ENCODE results near the gene TSKS.

TSKS gene

DNA sequence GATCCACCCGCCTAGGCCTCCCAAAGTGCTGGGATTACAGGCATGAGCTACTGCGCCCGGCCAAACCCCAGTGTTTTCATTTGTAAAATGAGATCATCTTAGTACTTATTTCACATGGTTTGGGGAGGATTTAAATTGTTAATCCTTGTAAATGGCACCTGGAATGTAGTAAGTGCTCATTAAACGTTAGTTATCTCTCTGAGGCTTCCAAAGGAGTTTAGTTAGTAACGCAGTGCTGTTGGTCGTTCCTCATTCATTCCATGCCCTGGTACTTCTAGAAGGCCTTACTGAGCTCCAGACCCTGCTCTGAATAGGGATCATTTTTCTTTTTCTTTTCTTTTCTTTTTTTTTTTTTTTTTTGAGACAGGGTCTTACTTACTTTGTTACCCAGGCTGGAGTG is 67.0 kb downstream of the TSKS start:
- ATAC-seq, result no peak
- Mint-ChIP-seq H3K4me1 (peaks cover 5% of the 10 kb centered on the region), H3K27me3 (peaks cover 14% of the 10 kb centered on the region), H3K36me3 (ENCODE audit: low read depth) (no peaks in the 10 kb centered on the region), H3K4me3 (no peak overlapping the region), H3K9me3 (no peaks in the 10 kb centered on the region), H3K27ac (no peak overlapping the region)
- DNase-seq, result no peak

DNA sequence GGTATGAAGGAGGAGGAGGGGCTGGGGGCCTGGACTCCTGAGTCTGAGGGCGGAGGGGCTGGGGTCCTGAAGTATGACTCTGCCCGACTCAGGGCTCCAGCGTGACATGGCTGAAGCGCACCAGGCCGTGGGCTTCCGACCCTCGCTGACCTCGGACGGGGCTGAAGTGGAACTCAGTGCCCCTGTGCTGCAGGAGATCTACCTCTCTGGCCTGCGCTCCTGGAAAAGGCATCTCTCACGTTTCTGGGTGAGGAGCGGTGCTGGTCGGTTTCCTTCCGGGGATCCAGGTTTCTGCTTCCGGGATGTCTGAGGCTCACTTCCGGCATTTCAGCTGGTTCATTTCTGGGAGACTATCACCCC is 71.0 kb downstream of the TSKS start:
- DNase-seq, result no peak
- Mint-ChIP-seq H3K27me3 (peaks cover 21% of the 10 kb centered on the region), H3K4me1 (peaks cover 23% of the 10 kb centered on the region), H3K27ac (no peak overlapping the region), H3K9me3 (no peaks in the 10 kb centered on the region), H3K36me3 (ENCODE audit: low read depth) (peaks cover 14% of the 10 kb centered on the region), H3K4me3 (no peak overlapping the region)
- no peak for ATAC-seq

DNA sequence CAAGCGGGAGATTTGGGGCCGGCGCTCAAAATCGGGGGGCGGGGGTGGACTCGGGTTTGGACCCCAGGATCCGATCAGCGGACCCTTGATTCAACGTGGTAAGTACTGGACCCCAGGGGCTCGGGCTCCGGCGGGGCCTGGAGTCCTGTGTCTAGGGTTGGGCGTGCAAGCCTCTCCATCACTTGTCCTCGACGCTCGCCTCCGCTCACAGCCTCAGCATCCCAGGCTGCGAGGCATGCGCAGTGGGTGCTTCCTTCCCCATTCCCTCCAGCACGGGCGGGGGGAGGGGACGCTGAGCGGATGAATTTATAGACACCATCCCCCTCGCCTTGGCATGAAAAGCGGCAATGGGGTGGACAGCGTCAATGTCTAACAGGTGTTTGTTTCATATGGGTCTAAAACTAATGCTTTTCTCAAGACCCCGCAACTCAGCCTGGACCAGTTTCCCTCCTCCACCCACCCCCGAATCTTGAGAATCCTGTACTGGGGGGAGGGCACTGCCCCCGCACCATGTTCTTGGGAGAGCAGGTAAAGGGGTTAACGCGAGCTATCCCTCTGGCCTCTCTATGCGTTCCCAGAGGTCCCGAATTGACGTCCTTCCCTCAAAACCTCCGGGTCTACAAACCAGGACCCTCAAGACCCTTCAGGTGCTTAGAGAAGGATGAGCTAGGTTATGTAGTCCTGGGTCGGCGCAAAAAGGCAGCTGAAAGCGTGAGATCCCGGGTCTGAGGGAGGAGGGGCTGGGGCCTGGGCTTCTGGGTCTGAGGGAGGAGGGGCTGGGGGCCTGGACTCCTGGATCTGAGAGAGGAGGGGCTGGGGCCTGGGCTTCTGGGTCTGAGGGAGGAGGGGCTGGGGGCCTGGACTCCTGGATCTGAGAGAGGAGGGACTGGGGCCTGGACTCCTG is 71.6 kb downstream of the TSKS start:
- peaks cover 23% of the 10 kb centered on the region for H3K4me1 Mint-ChIP-seq
- H3K9me3 Mint-ChIP-seq, result no peaks in the 10 kb centered on the region
- peak; percentile 46 for DNase-seq
- no peak overlapping the region for H3K27ac Mint-ChIP-seq
- H3K27me3 Mint-ChIP-seq, result peaks cover 21% of the 10 kb centered on the region
- H3K4me3 Mint-ChIP-seq, result peak overlapping the region; percentile 60
- peak; percentile 11 for ATAC-seq
- peaks cover 17% of the 10 kb centered on the region for H3K36me3 Mint-ChIP-seq (ENCODE audit: low read depth)

DNA sequence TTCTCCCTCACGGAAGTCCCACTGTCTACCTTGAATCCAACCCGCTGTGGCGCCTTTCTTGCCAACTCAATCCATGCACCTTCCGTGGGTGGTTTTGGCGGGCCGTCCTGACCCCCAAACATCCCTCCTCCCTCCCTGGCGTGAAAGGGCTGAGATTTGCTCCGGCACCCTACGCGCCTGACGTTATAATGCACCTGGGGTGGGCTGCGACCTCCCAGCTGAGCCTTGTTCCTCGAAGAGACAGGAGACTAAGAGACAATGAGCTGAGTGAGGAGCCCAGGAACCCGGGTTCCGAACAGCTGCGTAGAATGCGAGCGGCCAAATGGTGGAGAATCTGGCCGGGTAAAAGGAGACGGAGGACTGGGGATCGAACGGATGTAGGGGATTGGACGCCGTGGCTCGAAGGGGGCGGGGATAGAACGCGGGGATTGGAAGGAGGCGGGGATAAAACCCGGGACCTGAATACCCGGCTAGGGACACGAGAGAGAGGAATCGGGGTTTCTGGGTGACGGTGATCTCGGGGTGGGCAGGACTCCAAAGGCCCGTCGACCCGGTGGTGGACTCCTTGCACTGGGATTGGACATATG is 72.4 kb downstream of the TSKS start, which contains the start of gene CPT1C:
TSS of gene CPT1C (plus strand) at position 461 of the 587 bp plus-strand sequence. CDS start 1,137 bp downstream, outside the sequence.
- Mint-ChIP-seq H3K27ac (peak within 1 kb of the TSS; percentile 52), H3K4me3 (peak within 1 kb of the TSS; percentile 60), H3K9me3 (no peaks in the 10 kb centered on the region), H3K4me1 (peaks cover 23% of the 10 kb centered on the region), H3K27me3 (peaks cover 21% of the 10 kb centered on the region), H3K36me3 (ENCODE audit: low read depth) (peaks cover 18% of the 10 kb centered on the region)
- DNase-seq, result peak; percentile 66
- peak; percentile 41 for ATAC-seq

DNA sequence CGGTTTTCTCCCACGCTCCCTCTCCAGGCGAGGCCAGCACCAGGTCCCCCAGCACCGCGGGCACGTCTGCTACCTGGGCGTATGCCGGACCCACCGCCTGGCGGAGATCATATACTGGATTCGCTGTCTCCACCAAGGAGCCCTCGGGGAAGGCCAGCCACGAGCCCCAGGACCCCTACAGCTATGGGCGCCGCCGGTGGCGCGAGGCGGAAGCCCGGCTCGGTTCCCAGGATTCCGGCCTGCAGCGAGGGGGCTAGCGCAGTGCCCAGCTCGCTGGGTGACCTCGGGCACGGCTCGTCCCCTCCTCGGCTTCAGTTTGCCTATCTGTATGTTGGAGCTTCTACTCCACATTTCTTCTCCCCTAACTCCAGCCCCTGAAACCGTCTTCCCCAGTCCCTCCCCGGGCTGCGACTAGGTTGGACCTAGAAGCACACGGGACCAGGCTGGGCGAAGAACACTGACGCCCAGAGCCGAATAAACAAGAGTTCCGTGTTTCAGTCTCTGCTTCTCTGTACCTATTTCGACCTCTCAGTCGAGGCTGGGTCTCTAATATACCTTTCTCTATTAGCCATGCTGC is 72.9 kb downstream of the TSKS start:
- peaks cover 27% of the 10 kb centered on the region for H3K4me1 Mint-ChIP-seq
- peaks cover 23% of the 10 kb centered on the region for H3K36me3 Mint-ChIP-seq (ENCODE audit: low read depth)
- H3K9me3 Mint-ChIP-seq, result no peaks in the 10 kb centered on the region
- H3K27me3 Mint-ChIP-seq, result peaks cover 21% of the 10 kb centered on the region
- peak overlapping the region; percentile 60 for H3K4me3 Mint-ChIP-seq
- H3K27ac Mint-ChIP-seq, result peak overlapping the region; percentile 52
- DNase-seq, result no peak
- ATAC-seq, result peak; percentile 1
